OCI-LY1 (cell line): ENCODE data around the gene NDUFA11.

ENCODE experiments used
- H2AFZ ChIP-seq: fragments of 200-600 bp; sonication (generic), shearing (Covaris generic); 2 replicates; pipeline ENCODE4 v1.6.0; 2014; ENCODE audit warnings: antibody characterized with exemption, mild to moderate bottlenecking, low read length
- H3F3A ChIP-seq: fragments of 200-600 bp; sonication (generic), shearing (Covaris generic); 2 replicates; pipeline ENCODE4 v1.6.0; 2014; ENCODE audit warnings: mild to moderate bottlenecking, antibody characterized with exemption, low read length, moderate library complexity; ENCODE audit not compliant: insufficient read depth
- H3K27ac ChIP-seq: fragments of 200-600 bp; sonication (generic); 2 replicates; pipeline ENCODE4 v1.5.1; 2014; ENCODE audit warnings: low read length, mixed run types, mild to moderate bottlenecking, low read depth; ENCODE audit not compliant: poor library complexity, severe bottlenecking
- H3K27me3 ChIP-seq: fragments of 200-600 bp; sonication (generic); 2 replicates; pipeline ENCODE4 v1.6.0; 2014; ENCODE audit warnings: antibody characterized with exemption, mild to moderate bottlenecking, low read length, moderate library complexity; ENCODE audit not compliant: insufficient read depth
- H3K36me3 ChIP-seq: fragments of 200-600 bp; sonication (generic); 2 replicates; pipeline ENCODE4 v1.6.1; 2014; ENCODE audit warnings: mild to moderate bottlenecking, antibody characterized with exemption, low read length, moderate library complexity, mixed read lengths; ENCODE audit not compliant: insufficient read depth
- H3K4me1 ChIP-seq: fragments of 200-600 bp; sonication (generic); 2 replicates; pipeline ENCODE4 v1.5.1; 2014; ENCODE audit warnings: mild to moderate bottlenecking, low read length, moderate library complexity; ENCODE audit not compliant: insufficient read depth, severe bottlenecking
- H3K4me2 ChIP-seq: fragments of 200-600 bp; sonication (generic), shearing (Covaris generic); 2 replicates; pipeline ENCODE4 v1.6.1; 2014; ENCODE audit warnings: low read length
- H3K4me3 ChIP-seq: fragments of 200-600 bp; sonication (generic); 2 replicates; pipeline ENCODE4 v1.5.1; 2014; ENCODE audit warnings: low read length, low read depth, mild to moderate bottlenecking, mixed read lengths; ENCODE audit not compliant: poor library complexity, severe bottlenecking
- H3K79me2 ChIP-seq: fragments of 200-600 bp; shearing (Covaris generic); 2 replicates; pipeline ENCODE4 v1.6.1; 2016; ENCODE audit warnings: mixed run types, low read length, mixed read lengths; ENCODE audit not compliant: insufficient read depth
- H3K9ac ChIP-seq: fragments of 200-600 bp; sonication (generic), shearing (Covaris generic); 2 replicates; pipeline ENCODE4 v1.6.1; 2014; ENCODE audit warnings: mild to moderate bottlenecking, low read length, mixed read lengths
- H3K9me2 ChIP-seq: fragments of 200-600 bp; sonication (generic), shearing (Covaris generic); 2 replicates; pipeline ENCODE4 v1.6.1; 2014; ENCODE audit warnings: low read depth, mild to moderate bottlenecking, low read length, mixed read lengths
- H3K9me3 ChIP-seq: fragments of 200-600 bp; shearing (Covaris generic); 2 replicates; pipeline ENCODE4 v1.6.1; 2014; ENCODE audit warnings: low read length, mixed read lengths
- H4K20me1 ChIP-seq: fragments of 200-600 bp; sonication (generic), shearing (Covaris generic); 2 replicates; pipeline ENCODE4 v1.6.0; 2016; ENCODE audit warnings: mild to moderate bottlenecking, low read length; ENCODE audit not compliant: insufficient read depth
- CTCF ChIP-seq: fragments of 200-600 bp; sonication (generic), shearing (Covaris generic); IDR thresholded peaks from 2 replicates; pipeline ENCODE4 v1.5.1; 2017; ENCODE audit warnings: mild to moderate bottlenecking, antibody characterized with exemption, low read length, moderate library complexity, mixed read lengths
- EZH2 ChIP-seq: fragments of 200-600 bp; sonication (generic), shearing (Covaris generic); IDR thresholded peaks from 2 replicates; pipeline ENCODE4 v1.8.0; 2017; ENCODE audit warnings: borderline replicate concordance, mixed run types, mild to moderate bottlenecking, antibody characterized with exemption, low read length, moderate library complexity, mixed read lengths

NDUFA11 gene

GRCh38 chr19:5910638-5910907 is 7.0 kb upstream of the NDUFA11 start:
- Histone ChIP-seq H3F3A (no peaks in the 10 kb centered on the region), H3K27ac (no peak overlapping the region), H3K4me3 (no peak overlapping the region), H3K36me3 (peaks cover 10% of the 10 kb centered on the region; the same call in 1 of the 2 replicates), H4K20me1 (no peaks in the 10 kb centered on the region), H2AFZ (no peak overlapping the region), H3K79me2 (no peaks in the 10 kb centered on the region), H3K4me2 (no peak overlapping the region), H3K9me3 (no peaks in the 10 kb centered on the region), H3K9me2 (no peaks in the 10 kb centered on the region), H3K9ac (no peak overlapping the region), H3K4me1 (peaks cover 1% of the 10 kb centered on the region), H3K27me3 (no peaks in the 10 kb centered on the region)
- TF ChIP-seq CTCF: no peak
- no peak for TF ChIP-seq EZH2

GRCh38 chr19:5908773-5909442 is 5.3 kb upstream of the NDUFA11 start:
- Histone ChIP-seq H3K27ac (no peak overlapping the region), H3K4me2 (no peak overlapping the region), H3K79me2 (no peaks in the 10 kb centered on the region), H3K9me3 (no peaks in the 10 kb centered on the region), H3K36me3 (peaks cover 9% of the 10 kb centered on the region; the same call in 1 of the 2 replicates), H2AFZ (no peak overlapping the region), H3K4me3 (no peak overlapping the region), H4K20me1 (no peaks in the 10 kb centered on the region), H3K27me3 (no peaks in the 10 kb centered on the region), H3K4me1 (peaks cover 7% of the 10 kb centered on the region), H3K9ac (no peak overlapping the region), H3F3A (no peaks in the 10 kb centered on the region), H3K9me2 (no peaks in the 10 kb centered on the region)
- TF ChIP-seq CTCF: no peak
- TF ChIP-seq EZH2: no peak

DNA sequence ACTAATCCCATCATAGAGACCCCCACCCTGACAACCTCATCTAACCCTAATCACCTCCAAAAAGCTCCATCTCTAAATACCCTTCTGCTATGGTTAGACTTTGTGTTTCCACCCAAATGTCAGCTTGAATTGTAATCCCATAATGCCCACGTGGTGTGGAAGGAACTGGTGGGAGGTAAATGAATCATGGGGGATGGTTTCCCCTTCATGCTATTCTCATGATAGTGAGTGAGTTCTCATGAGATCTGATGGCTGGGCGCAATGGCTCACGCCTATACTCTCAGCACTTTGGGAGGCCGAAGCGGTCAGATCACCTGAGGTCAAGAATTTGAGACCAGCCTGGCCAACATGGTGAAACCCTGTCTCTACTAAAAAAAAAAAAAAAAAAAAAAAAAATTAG is 3.7 kb upstream of the NDUFA11 start:
- TF ChIP-seq CTCF (no peak), EZH2 (no peak)
- peaks cover 3% of the 10 kb centered on the region; the same call in 1 of the 2 replicates for H3K36me3 ChIP-seq
- H4K20me1 ChIP-seq: no peaks in the 10 kb centered on the region
- H3K4me2 ChIP-seq: no peak overlapping the region
- H3F3A ChIP-seq: no peaks in the 10 kb centered on the region
- peaks cover 15% of the 10 kb centered on the region for H3K4me1 ChIP-seq
- H3K4me3 ChIP-seq: no peak overlapping the region
- H3K27me3 ChIP-seq: no peaks in the 10 kb centered on the region
- no peak overlapping the region for H2AFZ ChIP-seq
- H3K27ac ChIP-seq: no peak overlapping the region
- H3K9me2 ChIP-seq: no peaks in the 10 kb centered on the region
- no peak overlapping the region for H3K9ac ChIP-seq
- H3K79me2 ChIP-seq: peaks cover 13% of the 10 kb centered on the region
- no peaks in the 10 kb centered on the region for H3K9me3 ChIP-seq
